A673 (cell line): ENCODE measurements around the gene ARFIP1. TPM values are rescaled to one million over a fixed set of nuclear protein-coding genes. Genes with fewer than 3 reads are reported as not detected.

Experiments
- BruUV-seq: library from RNA; stranded (reverse); fragments of 400-500 nt; replicated peaks from 2 replicates; lab custom pipeline; 2021; lab: Mats Ljungman, UMichigan
- CTCF ChIA-PET: fragments of 300-600 bp; sonication (Branson Sonifier 250); formaldehyde crosslinking; loops from one replicate; lab custom pipeline; 2022; ENCODE audit warnings: antibody characterized with exemption; lab: Charles Lee
- POLR2A ChIA-PET: fragments of 300-600 bp; sonication (Branson Sonifier 250); formaldehyde crosslinking; loops from one replicate; lab custom pipeline; 2022; ENCODE audit warnings: antibody characterized with exemption; ENCODE audit not compliant: low non-redundant PET; lab: Charles Lee
- DNase-seq: peaks from one replicate; pipeline ENCODE4 v3.0.0-alpha.2; 2015; ENCODE audit warnings: low spot score
- H3K27ac ChIP-seq: fragments of 200-600 bp; sonication (generic); 2 replicates; pipeline ENCODE4 v1.5.1; 2016; ENCODE audit warnings: mixed run types, low read depth, mild to moderate bottlenecking, mixed read lengths, antibody characterized with exemption, low read length; ENCODE audit not compliant: poor library complexity, severe bottlenecking
- H3K27me3 ChIP-seq: fragments of 200-600 bp; sonication (generic); replicated peaks from 2 replicates; pipeline ENCODE4 v1.6.1; 2017; ENCODE audit warnings: mixed run types, low read depth, mild to moderate bottlenecking, mixed read lengths, antibody characterized with exemption, low read length; ENCODE audit not compliant: insufficient read depth, poor library complexity
- H3K36me3 ChIP-seq: fragments of 200-600 bp; sonication (generic); 2 replicates; pipeline ENCODE4 v1.6.1; 2016; ENCODE audit warnings: mixed run types, mild to moderate bottlenecking, mixed read lengths, antibody characterized with exemption, low read length; ENCODE audit not compliant: insufficient read depth, poor library complexity, severe bottlenecking
- H3K4me1 ChIP-seq: fragments of 200-600 bp; sonication (generic); 2 replicates; pipeline ENCODE4 v1.6.1; 2017; ENCODE audit warnings: mixed run types, mild to moderate bottlenecking, mixed read lengths, antibody characterized with exemption, low read length; ENCODE audit not compliant: insufficient read depth, poor library complexity, severe bottlenecking
- H3K4me3 ChIP-seq: fragments of 200-600 bp; sonication (generic); 2 replicates; pipeline ENCODE4 v1.5.1; 2016; ENCODE audit warnings: low read depth, mixed run types, mild to moderate bottlenecking, mixed read lengths, low read length; ENCODE audit not compliant: poor library complexity, severe bottlenecking
- H3K9me3 ChIP-seq: fragments of 200-600 bp; sonication (generic); 2 replicates; pipeline ENCODE4 v1.6.1; 2016; ENCODE audit warnings: mixed run types, low read depth, mild to moderate bottlenecking, mixed read lengths, antibody characterized with exemption, low read length; ENCODE audit not compliant: poor library complexity, severe bottlenecking
- EZH2 ChIP-seq: fragments of 200-600 bp; sonication (generic); IDR thresholded peaks from 2 replicates; pipeline ENCODE4 v1.6.1; 2017; ENCODE audit warnings: borderline replicate concordance, low read depth, mild to moderate bottlenecking, mixed read lengths, antibody characterized with exemption, low read length; ENCODE audit not compliant: poor library complexity, severe bottlenecking
- intact Hi-C: fragments of 100-400 bp; cut with micrococcal nuclease; formaldehyde crosslinking; loops from one replicate; pipeline ENCODE4 v1.10.0; 2022; ENCODE audit not compliant: unreplicated experiment
- total RNA-seq: library from RNA; stranded (reverse); gene quantifications from 2 replicates; pipeline ENCODE4 v1.2.3, GENCODE V29; 2021
- TF ChIP-seq, protein P1 (sequence below): fragments of 300-800, 200-600 bp; sonication (generic); conservative IDR thresholded peaks from 2 replicates; pipeline ENCODE4 v1.5.1; 2017; ENCODE audit warnings: low read depth, mild to moderate bottlenecking, antibody characterized with exemption, low read length, moderate library complexity, mixed read lengths

Gene ARFIP1
- total RNA-seq, 1 experiment from 2014 or later, result 30.4 TPM

DNA sequence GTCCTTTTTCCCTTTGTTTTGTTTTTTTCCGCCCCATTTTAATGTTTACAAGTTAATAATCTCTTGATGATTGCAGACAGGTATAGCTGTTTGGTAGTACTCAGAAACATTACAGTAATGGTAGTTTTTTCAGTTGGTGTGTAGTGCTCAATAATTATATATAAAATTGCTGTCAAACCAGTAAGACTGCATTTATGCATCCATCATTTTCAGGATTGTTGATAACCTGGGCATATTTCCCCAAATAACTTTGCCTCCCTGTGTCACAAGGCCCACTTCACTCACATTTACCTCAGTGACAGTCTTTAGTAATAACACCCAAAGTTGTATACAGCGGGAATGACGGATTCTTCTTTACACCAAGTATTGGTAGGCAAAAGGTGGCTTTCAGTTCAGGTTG, 16.1 kb downstream of the ARFIP1 start:
- Histone ChIP-seq H3K4me3 (no peak overlapping the region), H3K36me3 (no peaks in the 10 kb centered on the region), H3K4me1 (no peaks in the 10 kb centered on the region), H3K9me3 (no peaks in the 10 kb centered on the region), H3K27me3 (no peaks in the 10 kb centered on the region), H3K27ac (no peak overlapping the region)
- intact Hi-C loops, result no loop called here
- no peak for DNase-seq
- TF ChIP-seq, protein P1, sequence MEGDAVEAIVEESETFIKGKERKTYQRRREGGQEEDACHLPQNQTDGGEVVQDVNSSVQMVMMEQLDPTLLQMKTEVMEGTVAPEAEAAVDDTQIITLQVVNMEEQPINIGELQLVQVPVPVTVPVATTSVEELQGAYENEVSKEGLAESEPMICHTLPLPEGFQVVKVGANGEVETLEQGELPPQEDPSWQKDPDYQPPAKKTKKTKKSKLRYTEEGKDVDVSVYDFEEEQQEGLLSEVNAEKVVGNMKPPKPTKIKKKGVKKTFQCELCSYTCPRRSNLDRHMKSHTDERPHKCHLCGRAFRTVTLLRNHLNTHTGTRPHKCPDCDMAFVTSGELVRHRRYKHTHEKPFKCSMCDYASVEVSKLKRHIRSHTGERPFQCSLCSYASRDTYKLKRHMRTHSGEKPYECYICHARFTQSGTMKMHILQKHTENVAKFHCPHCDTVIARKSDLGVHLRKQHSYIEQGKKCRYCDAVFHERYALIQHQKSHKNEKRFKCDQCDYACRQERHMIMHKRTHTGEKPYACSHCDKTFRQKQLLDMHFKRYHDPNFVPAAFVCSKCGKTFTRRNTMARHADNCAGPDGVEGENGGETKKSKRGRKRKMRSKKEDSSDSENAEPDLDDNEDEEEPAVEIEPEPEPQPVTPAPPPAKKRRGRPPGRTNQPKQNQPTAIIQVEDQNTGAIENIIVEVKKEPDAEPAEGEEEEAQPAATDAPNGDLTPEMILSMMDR, result no peak
- TF ChIP-seq EZH2, result no peak
- ChIA-PET POLR2A (no interaction called here), CTCF (no interaction called here)
- no TSS peak for BruUV-seq

DNA sequence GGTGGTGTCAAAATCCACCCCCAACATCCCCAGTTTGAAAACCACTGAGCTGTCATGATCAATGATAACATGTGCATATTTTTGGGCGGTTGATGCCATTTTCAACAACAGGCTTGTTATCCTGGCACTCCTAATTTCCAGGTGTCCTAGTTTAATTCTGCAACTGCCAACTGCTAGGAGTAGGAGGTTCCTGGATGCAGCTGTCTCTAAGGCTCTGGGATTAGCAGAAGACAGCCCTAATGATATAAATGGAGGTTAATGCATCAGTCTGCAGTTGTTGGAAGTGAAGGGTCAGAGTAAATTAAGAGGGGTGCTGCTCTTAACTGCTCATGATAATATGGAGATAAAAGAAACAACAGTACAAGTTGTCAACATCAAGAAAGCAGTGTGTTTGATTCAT, 23.8 kb downstream of the ARFIP1 start:
- Histone ChIP-seq H3K9me3 (no peaks in the 10 kb centered on the region), H3K4me1 (peaks cover 7% of the 10 kb centered on the region), H3K27ac (no peak overlapping the region), H3K4me3 (no peak overlapping the region), H3K27me3 (no peaks in the 10 kb centered on the region), H3K36me3 (no peaks in the 10 kb centered on the region)
- POLR2A ChIA-PET, result no interaction called here
- TF ChIP-seq, protein P1, result no peak
- TF ChIP-seq EZH2, result no peak
- BruUV-seq, result no TSS peak
- DNase-seq, result no peak
- CTCF ChIA-PET, result no interaction called here
- intact Hi-C loops, result no loop called here

DNA sequence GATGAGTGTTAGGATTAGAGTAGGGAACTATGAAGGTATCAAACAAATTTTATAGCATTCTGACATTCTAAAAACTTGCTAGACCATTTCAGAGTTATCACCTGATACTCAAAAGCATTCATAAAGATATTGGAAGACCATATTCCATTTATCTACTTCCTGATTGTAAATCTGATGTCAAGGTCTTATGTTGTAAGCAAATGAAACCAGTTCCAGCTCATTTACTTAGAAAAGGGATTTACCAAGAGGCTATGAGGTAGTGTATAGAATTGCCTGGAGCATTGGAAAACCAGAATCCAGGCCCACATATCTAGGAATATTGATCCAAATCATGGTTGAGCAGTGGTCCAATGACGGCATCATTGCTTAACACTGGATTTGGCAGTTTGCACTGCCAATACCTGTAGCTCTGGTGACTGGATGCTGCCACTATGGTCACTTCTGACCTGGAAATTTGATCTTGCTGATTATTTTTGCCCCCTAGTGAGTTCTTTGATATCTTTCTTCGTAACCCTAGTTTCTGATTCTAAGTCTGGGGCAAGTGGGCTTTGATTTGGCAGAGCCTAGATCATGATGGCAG, 25.4 kb downstream of the ARFIP1 start:
- H3K9me3 ChIP-seq, result no peaks in the 10 kb centered on the region
- H3K27ac ChIP-seq, result no peak overlapping the region
- CTCF ChIA-PET, result no interaction called here
- intact Hi-C loops, result no loop called here
- no TSS peak for BruUV-seq
- H3K4me1 ChIP-seq, result peaks cover 7% of the 10 kb centered on the region
- no peaks in the 10 kb centered on the region for H3K36me3 ChIP-seq
- POLR2A ChIA-PET, result no interaction called here
- H3K4me3 ChIP-seq, result no peak overlapping the region
- no peaks in the 10 kb centered on the region for H3K27me3 ChIP-seq
- TF ChIP-seq EZH2, result no peak
- TF ChIP-seq, protein P1, result no peak
- no peak for DNase-seq
